AG10803 (cell line): ENCODE data around the gene C14orf180.

ENCODE experiments used
- DNase-seq: peaks from one replicate; pipeline ENCODE4 v3.0.0; 2010; ENCODE audit warnings: low read depth
- H3K4me3 ChIP-seq: 2 replicates; pipeline ENCODE4 v1.5.1; 2011; ENCODE audit warnings: mild to moderate bottlenecking, low read length, control low read depth
- CTCF ChIP-seq: conservative IDR thresholded peaks from 2 replicates; pipeline ENCODE4 v1.5.1; 2011; ENCODE audit warnings: mild to moderate bottlenecking, low read length, control low read depth, inconsistent platforms

C14orf180 gene

GRCh38 chr14:104564744-104565679, 14.6 kb upstream of the C14orf180 start:
- H3K4me3 ChIP-seq, result no peak overlapping the region
- no peak for TF ChIP-seq CTCF
- no peak for DNase-seq

- DNase-seq, result no peak
- no peak overlapping the region for H3K4me3 ChIP-seq
- no peak for TF ChIP-seq CTCF
Measured at GRCh38 chr14:104567141-104567956, 12.2 kb upstream of the C14orf180 start.

- DNase-seq, result no peak
- no peak for TF ChIP-seq CTCF
Measured at GRCh38 chr14:104567957-104568225, 11.7 kb upstream of the C14orf180 start.

GRCh38 chr14:104568620-104569019, 10.9 kb upstream of the C14orf180 start:
- no peak for TF ChIP-seq CTCF
- no peak overlapping the region for H3K4me3 ChIP-seq

More at GRCh38 chr14:104567957-104568225, 11.7 kb upstream of the C14orf180 start:
- H3K4me3 ChIP-seq, result no peak overlapping the region

GRCh38 chr14:104569435-104569834, 10.1 kb upstream of the C14orf180 start:
- H3K4me3 ChIP-seq, result no peak overlapping the region
- DNase-seq, result no peak
- TF ChIP-seq CTCF, result no peak

More at GRCh38 chr14:104568620-104569019, 10.9 kb upstream of the C14orf180 start:
- DNase-seq, result no peak

- DNase-seq, result no peak
- TF ChIP-seq CTCF, result no peak
- H3K4me3 ChIP-seq, result no peak overlapping the region
Measured at GRCh38 chr14:104571246-104571645, 8.3 kb upstream of the C14orf180 start.
